Measurements from ENCODE around the gene A1BG.
"Not testable (repeated sequence)": the region's sequence is repeated elsewhere in the genome, so short reads cannot be mapped to it uniquely, and the experiment has no call there.

The A1BG gene

GRCh38 chr19:58356766-58357480 lies 3.6 kb upstream of the A1BG start:
- no peaks in the 10 kb centered on the region for H3K27me3 Mint-ChIP-seq
- H3K9me3 Mint-ChIP-seq: no peaks in the 10 kb centered on the region
- ATAC-seq (ENCODE audit: low read depth) (peak; percentile 19), DNase-seq (ENCODE audit: low spot score in 2 of 2) (no peak)
- H3K4me3 Mint-ChIP-seq: peak overlapping the region; percentile 68
- H3K36me3 Mint-ChIP-seq: peaks cover 3% of the 10 kb centered on the region
- no peak overlapping the region for H3K27ac Mint-ChIP-seq
- peaks cover 4% of the 10 kb centered on the region for H3K4me1 Mint-ChIP-seq

GRCh38 chr19:58355908-58356765 lies 2.8 kb upstream of the A1BG start:
- Mint-ChIP-seq H3K9me3 (no peaks in the 10 kb centered on the region), H3K4me1 (peaks cover 2% of the 10 kb centered on the region), H3K27ac (no peak overlapping the region), H3K27me3 (no peaks in the 10 kb centered on the region), H3K36me3 (peaks cover 5% of the 10 kb centered on the region), H3K4me3 (peak overlapping the region; percentile 68)
- ATAC-seq (ENCODE audit: low read depth): peak; percentile 68
- DNase-seq (ENCODE audit: low spot score in 2 of 2): peak; percentile 20 to 33

GRCh38 chr19:58355215-58355796 lies 2.0 kb upstream of the A1BG start:
- no peaks in the 10 kb centered on the region for H3K9me3 Mint-ChIP-seq

DNA sequence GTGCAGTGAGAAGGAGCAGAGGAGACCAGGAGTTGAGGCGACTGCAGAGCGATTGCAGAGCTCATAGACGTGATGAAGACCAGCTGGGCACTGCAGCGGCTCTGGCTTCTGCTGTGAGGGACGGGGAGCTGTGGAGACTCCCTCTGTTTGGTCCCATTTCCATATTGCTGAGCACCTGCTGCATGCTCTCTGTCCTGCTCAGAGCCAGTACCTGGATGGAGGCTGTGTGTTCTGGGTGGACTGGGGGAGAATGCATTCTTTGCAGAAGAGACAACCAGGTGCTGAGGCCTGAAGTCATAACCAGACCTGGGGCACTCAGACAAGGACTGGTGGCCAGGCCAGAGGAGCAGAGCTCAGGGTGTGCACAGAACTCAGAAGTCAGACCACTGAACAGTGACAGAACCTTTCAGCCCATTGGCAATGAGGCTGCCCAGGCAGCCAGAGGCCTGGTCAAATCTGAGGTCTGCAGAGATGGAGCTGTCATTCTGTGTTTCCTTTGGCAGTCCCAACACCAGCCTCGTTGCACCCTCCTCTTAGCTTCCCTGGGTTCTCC lies 1.3 kb upstream of the A1BG start:
- Mint-ChIP-seq H3K27ac (no peak overlapping the region), H3K27me3 (no peaks in the 10 kb centered on the region), H3K9me3 (peaks cover 2% of the 10 kb centered on the region), H3K4me1 (peaks cover 6% of the 10 kb centered on the region), H3K4me3 (no peak overlapping the region), H3K36me3 (peaks cover 10% of the 10 kb centered on the region)
- no peak for DNase-seq (ENCODE audit: low spot score in 2 of 2)
- no peak for ATAC-seq (ENCODE audit: low read depth)

More at GRCh38 chr19:58355215-58355796, 2.0 kb upstream of the A1BG start:
- Mint-ChIP-seq H3K27me3 (no peaks in the 10 kb centered on the region), H3K36me3 (peaks cover 8% of the 10 kb centered on the region), H3K4me3 (peak overlapping the region; percentile 43), H3K27ac (no peak overlapping the region), H3K4me1 (peaks cover 4% of the 10 kb centered on the region)
- ATAC-seq (ENCODE audit: low read depth): no peak
- DNase-seq (ENCODE audit: low spot score in 2 of 2): no peak

DNA sequence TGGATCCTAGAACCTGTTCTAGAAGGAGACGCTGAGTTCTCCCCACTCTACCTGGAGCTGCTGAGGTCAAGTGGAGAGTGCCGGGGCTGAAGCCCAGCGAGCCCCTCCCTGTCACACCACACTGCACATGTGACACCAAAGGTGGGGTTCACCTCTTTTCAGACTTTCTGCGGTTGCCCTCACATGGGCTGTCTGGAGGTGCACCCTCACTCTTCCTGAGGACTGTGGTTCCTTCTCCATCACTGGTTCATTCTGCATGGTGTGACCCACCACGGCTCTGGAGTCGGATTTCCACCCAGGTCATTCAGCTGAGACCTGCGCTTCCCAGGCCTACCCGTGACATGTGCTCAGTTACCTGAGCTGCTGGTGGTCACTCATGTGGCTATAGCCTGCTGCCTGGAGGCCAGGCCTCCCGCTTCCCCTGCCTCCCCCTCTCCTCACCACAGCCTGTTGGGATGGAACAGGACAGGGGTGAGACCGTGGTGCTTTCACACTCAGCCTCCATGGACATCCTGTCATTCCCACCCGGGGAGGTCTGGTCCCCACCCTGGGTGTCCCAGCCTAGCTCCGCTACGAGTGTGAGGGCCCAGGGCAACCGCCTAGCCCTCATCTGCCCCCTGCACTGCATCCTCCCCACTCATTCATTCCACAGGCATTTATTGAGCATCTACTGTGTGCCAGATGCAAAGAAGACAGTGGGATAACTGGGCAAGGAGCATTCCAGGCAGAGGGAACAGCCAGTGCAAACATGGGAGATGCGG lies 605 bp upstream of the A1BG start:
- peaks cover 12% of the 10 kb centered on the region for H3K36me3 Mint-ChIP-seq
- no peaks in the 10 kb centered on the region for H3K27me3 Mint-ChIP-seq
- H3K4me1 Mint-ChIP-seq: peaks cover 9% of the 10 kb centered on the region
- H3K4me3 Mint-ChIP-seq: no peak overlapping the region
- no peak for DNase-seq (ENCODE audit: low spot score in 2 of 2)
- H3K27ac Mint-ChIP-seq: no peak overlapping the region
- peaks cover 2% of the 10 kb centered on the region for H3K9me3 Mint-ChIP-seq
- ATAC-seq (ENCODE audit: low read depth): no peak

DNA sequence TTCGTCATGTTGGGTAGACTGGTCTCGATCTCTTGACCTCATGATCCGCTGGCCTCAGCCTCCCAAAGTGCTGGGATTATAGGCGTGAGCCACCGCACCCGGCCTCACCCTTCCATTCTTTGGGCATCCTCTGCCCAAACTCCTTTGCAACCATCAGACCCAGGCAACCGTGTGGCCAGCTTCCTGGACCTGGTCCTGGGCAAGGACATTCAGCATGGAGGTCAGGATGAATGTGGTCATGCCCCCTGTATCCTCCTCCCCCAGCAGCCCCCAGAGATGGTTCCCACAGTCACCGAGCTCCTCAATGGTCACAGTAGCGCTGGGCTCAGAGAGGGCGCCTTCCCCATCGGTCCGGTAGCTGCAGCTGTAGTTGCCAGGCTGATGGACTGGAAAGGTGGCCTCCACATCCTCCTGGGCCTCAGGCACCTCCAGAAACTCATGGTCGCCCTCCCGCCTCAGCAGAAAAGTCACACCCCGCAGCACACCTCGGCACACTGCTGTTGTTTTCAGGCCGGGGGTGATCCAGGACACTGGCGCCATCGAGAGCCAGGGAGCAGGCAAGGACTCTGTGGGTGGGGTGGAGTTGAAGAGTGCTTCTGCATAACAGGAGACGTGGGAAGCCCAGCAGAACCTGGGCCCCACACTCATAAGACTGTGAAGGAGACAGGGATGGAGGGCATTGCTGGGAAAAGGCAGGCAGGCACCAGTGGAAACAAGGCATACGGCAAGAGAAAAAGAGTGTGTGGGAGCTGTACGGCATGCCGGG lies 1.1 kb downstream of the A1BG start:
- no peaks in the 10 kb centered on the region for H3K27me3 Mint-ChIP-seq
- DNase-seq (ENCODE audit: low spot score in 2 of 2): no peak
- peaks cover 10% of the 10 kb centered on the region for H3K4me1 Mint-ChIP-seq
- no peak overlapping the region for H3K4me3 Mint-ChIP-seq
- no peak for ATAC-seq (ENCODE audit: low read depth)
- peaks cover 2% of the 10 kb centered on the region for H3K9me3 Mint-ChIP-seq
- H3K36me3 Mint-ChIP-seq: peaks cover 12% of the 10 kb centered on the region
- no peak overlapping the region for H3K27ac Mint-ChIP-seq

DNA sequence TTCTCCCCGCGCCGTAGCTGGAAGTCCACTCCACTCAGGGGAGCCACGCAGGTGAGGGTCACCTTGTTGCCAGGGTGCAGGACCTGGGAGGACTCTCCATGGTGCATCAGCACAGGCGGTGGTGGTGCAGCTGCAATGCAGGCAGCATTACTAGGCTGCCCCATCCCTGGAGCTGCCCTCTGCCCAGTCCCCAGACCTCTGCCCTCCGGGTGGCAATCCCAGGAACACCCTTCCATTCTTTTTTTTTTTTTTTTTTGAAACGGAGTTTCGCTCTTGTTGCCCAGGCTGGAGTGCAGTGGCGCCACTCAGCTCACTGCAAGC lies 1.8 kb downstream of the A1BG start:
- DNase-seq (ENCODE audit: low spot score in 2 of 2): no peak
- ATAC-seq (ENCODE audit: low read depth): no peak
- H3K4me3 Mint-ChIP-seq: no peak overlapping the region
- peaks cover 10% of the 10 kb centered on the region for H3K4me1 Mint-ChIP-seq
- H3K36me3 Mint-ChIP-seq: peaks cover 12% of the 10 kb centered on the region
- H3K27me3 Mint-ChIP-seq: no peaks in the 10 kb centered on the region
- H3K27ac Mint-ChIP-seq: no peak overlapping the region
- peaks cover 2% of the 10 kb centered on the region for H3K9me3 Mint-ChIP-seq

DNA sequence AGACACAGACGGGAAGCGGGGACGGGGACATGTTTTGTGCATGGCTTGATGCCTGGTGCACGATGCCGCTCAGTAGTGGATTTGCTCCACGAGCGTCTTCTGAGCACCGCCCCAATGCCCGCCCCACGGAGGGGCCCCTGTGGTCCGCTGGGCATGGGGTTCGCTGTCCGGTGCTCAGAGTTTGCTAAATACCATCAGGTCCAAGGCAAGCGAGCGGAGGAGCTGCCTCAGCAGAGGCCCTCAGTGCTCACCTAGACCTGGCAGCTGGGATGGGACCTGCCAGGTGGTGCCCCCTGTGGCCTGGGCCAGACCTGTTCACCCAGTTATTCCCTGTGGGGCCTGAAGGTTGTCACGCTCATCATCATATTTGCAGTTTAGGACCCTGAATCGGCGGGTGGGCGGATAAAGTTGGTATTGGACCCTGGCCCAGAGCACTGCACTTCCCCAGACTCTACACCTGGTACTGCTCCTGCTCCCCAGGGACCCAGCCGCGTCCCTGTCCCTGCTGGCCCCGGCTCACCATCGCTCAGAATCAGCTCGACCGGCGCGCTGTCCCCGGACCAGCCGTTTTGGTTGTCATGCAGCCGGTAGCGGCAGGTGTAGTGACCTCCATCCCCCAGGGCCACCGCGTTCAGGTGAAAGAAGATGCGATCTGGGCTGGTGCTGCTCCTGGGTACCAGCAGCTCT lies 2.3 kb downstream of the A1BG start:
- Mint-ChIP-seq H3K4me3 (no peak overlapping the region), H3K4me1 (peaks cover 10% of the 10 kb centered on the region)

DNA sequence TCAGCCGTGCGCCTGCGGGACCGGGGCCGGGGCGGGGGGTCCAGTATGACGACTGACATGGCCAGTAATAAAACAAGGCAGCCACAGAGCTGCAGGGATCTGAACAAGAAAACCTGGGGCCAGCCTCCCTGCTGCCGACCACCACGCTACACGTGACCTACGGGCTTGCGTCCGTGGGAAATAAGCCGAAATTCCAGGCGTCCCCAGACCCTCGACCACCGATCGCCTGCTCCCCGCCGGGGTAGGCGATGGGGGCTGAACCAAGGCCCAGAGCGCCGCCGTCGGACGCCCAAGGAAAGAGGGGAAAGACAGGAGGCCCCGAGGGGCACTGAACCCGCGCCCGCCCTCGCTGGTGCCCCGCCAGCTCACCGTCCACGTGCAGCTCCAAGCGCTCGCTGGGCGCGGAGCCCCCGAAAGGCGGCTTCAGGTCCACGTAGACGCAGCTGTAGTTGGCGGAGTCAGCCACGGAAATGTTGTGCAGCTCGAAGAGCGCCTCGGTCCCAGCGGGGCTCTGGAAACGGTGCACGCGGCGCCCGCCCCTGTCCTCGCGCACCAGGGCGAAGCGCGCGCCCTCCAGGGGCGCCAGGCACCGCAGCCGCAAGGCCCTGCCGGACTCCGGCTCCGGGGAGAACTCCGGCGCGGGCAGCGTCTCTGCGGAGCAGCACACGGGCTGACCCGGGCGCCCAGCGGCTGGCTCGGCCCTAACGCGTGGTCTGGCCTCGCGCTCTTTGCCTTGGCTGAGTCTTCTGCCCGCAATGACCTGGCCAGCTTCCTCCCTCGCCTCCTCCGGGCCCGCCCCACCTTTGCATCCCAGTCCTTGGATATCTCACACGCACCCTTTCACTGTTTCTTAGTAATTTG lies 3.1 kb downstream of the A1BG start:
- H3K4me1 Mint-ChIP-seq: peaks cover 13% of the 10 kb centered on the region
- DNase-seq (ENCODE audit: low spot score in 2 of 2): no peak
- H3K27me3 Mint-ChIP-seq: no peaks in the 10 kb centered on the region
- ATAC-seq (ENCODE audit: low read depth): no peak
- H3K4me3 Mint-ChIP-seq: peak overlapping the region; percentile 82
- peaks cover 2% of the 10 kb centered on the region for H3K9me3 Mint-ChIP-seq
- peaks cover 12% of the 10 kb centered on the region for H3K36me3 Mint-ChIP-seq
- H3K27ac Mint-ChIP-seq: peak overlapping the region; percentile 74

More for the DNA sequence above, 2.3 kb downstream of the A1BG start:
- Mint-ChIP-seq H3K36me3 (peaks cover 12% of the 10 kb centered on the region), H3K27ac (no peak overlapping the region), H3K27me3 (no peaks in the 10 kb centered on the region), H3K9me3 (peaks cover 2% of the 10 kb centered on the region)
- DNase-seq (ENCODE audit: low spot score in 2 of 2) (no peak), ATAC-seq (ENCODE audit: low read depth) (no peak)

DNA sequence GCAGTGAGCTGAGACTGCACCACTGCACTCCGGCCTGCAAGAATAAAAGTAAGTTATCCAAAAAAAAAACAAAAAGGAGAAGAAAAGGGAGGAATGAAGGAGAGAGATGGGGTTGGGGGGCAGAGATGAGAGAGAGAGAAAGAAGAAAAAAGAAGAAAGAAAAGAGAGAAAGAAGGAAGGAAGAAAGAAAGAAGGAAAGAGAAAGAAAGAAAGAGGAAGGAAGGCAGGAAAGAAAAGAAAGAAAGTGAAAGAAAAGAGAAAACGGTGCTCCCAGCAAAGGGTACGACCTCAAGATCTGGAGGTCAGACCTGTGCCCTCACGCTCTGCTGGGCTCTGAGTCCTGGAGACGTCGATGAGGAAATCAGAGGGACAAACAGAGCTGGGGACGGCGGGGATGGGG lies 3.7 kb downstream of the A1BG start:
- H3K27me3 Mint-ChIP-seq: no peaks in the 10 kb centered on the region
- peaks cover 13% of the 10 kb centered on the region for H3K4me1 Mint-ChIP-seq
- peak overlapping the region; percentile 82 for H3K4me3 Mint-ChIP-seq
- peaks cover 2% of the 10 kb centered on the region for H3K9me3 Mint-ChIP-seq
- H3K36me3 Mint-ChIP-seq: peaks cover 12% of the 10 kb centered on the region
- ATAC-seq (ENCODE audit: low read depth) (no peak), DNase-seq (ENCODE audit: low spot score in 2 of 2) (no peak)
- peak overlapping the region; percentile 74 for H3K27ac Mint-ChIP-seq

GRCh38 chr19:58348080-58348479 lies 5.2 kb downstream of the A1BG start:
- Mint-ChIP-seq H3K36me3 (peaks cover 12% of the 10 kb centered on the region), H3K27ac (peak overlapping the region; percentile 81), H3K4me3 (peak overlapping the region; percentile 98), H3K4me1 (peaks cover 13% of the 10 kb centered on the region)
- not testable (repeated sequence) for H3K9me3 Mint-ChIP-seq; H3K27me3 Mint-ChIP-seq; DNase-seq (ENCODE audit: low spot score in 2 of 2)
- peak; percentile 6 for ATAC-seq (ENCODE audit: low read depth)
